ENCODE results near the gene RXFP4. TPM values are rescaled to one million over a fixed set of nuclear protein-coding genes. Genes with fewer than 3 reads are reported as not detected.

RXFP4 gene
- total and polyA plus RNA-seq, 9 of the 15 experiments (the other 6 are each of a cell fraction or from before 2014, with no cell fraction given), result 0.64 TPM; not detected in 8

DNA sequence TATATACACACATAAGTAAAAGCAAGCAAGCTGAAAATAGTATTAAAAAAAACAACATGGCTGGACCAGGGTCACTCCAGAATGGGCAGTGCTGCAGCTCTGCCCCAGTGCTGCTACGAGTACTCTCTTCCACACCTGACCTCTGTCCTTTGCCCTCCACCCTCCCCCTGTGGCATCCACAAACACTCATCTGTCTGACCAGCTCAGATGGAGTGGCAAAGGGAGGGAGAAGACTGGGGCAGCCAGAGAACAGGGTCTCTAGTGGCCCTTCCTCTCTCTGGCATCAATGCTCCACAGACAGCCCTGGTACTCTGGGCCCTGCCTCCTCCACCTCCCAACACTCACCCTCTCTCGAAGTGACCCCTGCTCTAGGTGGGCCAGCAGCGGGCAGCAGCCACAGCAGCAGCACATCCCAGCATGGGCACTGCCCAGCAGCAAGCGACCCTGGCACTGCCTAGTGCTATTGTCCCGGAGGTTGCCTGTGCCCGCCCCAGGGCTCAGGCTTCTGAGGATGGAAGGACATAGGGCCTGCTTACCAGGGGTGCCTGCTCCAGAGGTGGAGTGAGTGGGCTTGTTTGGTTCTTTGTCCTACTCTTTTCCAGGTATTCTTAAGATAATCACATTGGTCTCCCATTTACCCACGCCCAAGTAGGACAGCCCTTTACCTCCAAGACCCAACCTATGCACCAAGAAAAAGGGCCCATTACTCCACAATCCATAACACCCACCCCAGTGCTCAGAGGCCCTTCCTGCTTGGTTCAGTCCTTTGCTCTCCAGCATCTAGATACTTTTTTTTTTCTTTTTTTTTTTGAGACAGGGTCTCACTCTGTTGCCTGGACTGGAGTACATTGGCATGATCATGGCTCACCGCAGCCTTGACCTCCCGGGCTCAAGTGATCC lies 30.7 kb downstream of the RXFP4 start:
- ATAC-seq, result no peak
- no TSS peak for BruUV-seq (replicated peaks)
- Histone ChIP-seq H3K9me1 (ENCODE audit: control insufficient read depth, insufficient read depth, low read length) (peaks cover 5% of the 10 kb centered on the region), H2AFZ (ENCODE audit: low read depth, low read length) (no peak overlapping the region), H3K4me2 (ENCODE audit: insufficient read depth, low read length) (peak overlapping the region; percentile 20; the same call in 1 of the 2 replicates), H3K9ac (ENCODE audit: insufficient read depth in 1 of 2, low read depth in 2 of 2, low read length in 2 of 2) (peak overlapping the region; percentile 5 to 84; a peak in 3 of 4 replicates), H3K36me3 (ENCODE audit: control insufficient read depth, insufficient read depth, low read length) (peaks cover 64% of the 10 kb centered on the region; the same call in 2 of the 3 replicates), H3K4me3 (no peak overlapping the region), H3K4me1 (replicated peaks in 1 of 2; ENCODE audit: control insufficient read depth in 2 of 2, insufficient read depth in 2 of 2, low read length in 2 of 2) (peaks cover 58 to 62% of the 10 kb centered on the region in 2 experiments), H4K20me1 (replicated peaks; ENCODE audit: control insufficient read depth, insufficient read depth, low read length) (peaks cover 14% of the 10 kb centered on the region; the same call in 1 of the 2 replicates), H3K27me3 (ENCODE audit: control insufficient read depth in 2 of 2, insufficient read depth in 2 of 2, low read length in 2 of 2) (no peaks in the 10 kb centered on the region), H3K9me3 (replicated peaks; ENCODE audit: control insufficient read depth, insufficient read depth, low read depth, low read length) (no peaks in the 10 kb centered on the region), H3K79me2 (ENCODE audit: control insufficient read depth, insufficient read depth, low read length) (peaks cover 97% of the 10 kb centered on the region), H3K27ac (ENCODE audit: extremely low read depth, low read depth, low read length) (peak overlapping the region; percentile 52; the same call in 1 of the 3 replicates)
- no peak for DNase-seq (ENCODE audit: extremely low read depth in 1 of 4, low spot score in 3 of 4)
- CTCF ChIA-PET (ENCODE audit: low intra/inter-chr PET ratio), result no interaction called here
- WGBS (ENCODE audit: insufficient coverage, low coverage, missing lambda C conversion rate), result 86% methylated on average over 9 of the region's 9 CpGs
- FAIRE-seq, result no peak
- intact Hi-C loops (cut with micrococcal nuclease), result no loop called here
- in situ Hi-C loops (cut with MboI), result no loop called here
- POLR2A ChIA-PET, result interaction anchor here (1.0 to 3.3 kb wide), 6 partner anchors 8 to 33 kb away, joined by 3 to 12 read pairs (median 5); no protein-coding TSS in a partner anchor
- TF ChIP-seq, protein P1, sequence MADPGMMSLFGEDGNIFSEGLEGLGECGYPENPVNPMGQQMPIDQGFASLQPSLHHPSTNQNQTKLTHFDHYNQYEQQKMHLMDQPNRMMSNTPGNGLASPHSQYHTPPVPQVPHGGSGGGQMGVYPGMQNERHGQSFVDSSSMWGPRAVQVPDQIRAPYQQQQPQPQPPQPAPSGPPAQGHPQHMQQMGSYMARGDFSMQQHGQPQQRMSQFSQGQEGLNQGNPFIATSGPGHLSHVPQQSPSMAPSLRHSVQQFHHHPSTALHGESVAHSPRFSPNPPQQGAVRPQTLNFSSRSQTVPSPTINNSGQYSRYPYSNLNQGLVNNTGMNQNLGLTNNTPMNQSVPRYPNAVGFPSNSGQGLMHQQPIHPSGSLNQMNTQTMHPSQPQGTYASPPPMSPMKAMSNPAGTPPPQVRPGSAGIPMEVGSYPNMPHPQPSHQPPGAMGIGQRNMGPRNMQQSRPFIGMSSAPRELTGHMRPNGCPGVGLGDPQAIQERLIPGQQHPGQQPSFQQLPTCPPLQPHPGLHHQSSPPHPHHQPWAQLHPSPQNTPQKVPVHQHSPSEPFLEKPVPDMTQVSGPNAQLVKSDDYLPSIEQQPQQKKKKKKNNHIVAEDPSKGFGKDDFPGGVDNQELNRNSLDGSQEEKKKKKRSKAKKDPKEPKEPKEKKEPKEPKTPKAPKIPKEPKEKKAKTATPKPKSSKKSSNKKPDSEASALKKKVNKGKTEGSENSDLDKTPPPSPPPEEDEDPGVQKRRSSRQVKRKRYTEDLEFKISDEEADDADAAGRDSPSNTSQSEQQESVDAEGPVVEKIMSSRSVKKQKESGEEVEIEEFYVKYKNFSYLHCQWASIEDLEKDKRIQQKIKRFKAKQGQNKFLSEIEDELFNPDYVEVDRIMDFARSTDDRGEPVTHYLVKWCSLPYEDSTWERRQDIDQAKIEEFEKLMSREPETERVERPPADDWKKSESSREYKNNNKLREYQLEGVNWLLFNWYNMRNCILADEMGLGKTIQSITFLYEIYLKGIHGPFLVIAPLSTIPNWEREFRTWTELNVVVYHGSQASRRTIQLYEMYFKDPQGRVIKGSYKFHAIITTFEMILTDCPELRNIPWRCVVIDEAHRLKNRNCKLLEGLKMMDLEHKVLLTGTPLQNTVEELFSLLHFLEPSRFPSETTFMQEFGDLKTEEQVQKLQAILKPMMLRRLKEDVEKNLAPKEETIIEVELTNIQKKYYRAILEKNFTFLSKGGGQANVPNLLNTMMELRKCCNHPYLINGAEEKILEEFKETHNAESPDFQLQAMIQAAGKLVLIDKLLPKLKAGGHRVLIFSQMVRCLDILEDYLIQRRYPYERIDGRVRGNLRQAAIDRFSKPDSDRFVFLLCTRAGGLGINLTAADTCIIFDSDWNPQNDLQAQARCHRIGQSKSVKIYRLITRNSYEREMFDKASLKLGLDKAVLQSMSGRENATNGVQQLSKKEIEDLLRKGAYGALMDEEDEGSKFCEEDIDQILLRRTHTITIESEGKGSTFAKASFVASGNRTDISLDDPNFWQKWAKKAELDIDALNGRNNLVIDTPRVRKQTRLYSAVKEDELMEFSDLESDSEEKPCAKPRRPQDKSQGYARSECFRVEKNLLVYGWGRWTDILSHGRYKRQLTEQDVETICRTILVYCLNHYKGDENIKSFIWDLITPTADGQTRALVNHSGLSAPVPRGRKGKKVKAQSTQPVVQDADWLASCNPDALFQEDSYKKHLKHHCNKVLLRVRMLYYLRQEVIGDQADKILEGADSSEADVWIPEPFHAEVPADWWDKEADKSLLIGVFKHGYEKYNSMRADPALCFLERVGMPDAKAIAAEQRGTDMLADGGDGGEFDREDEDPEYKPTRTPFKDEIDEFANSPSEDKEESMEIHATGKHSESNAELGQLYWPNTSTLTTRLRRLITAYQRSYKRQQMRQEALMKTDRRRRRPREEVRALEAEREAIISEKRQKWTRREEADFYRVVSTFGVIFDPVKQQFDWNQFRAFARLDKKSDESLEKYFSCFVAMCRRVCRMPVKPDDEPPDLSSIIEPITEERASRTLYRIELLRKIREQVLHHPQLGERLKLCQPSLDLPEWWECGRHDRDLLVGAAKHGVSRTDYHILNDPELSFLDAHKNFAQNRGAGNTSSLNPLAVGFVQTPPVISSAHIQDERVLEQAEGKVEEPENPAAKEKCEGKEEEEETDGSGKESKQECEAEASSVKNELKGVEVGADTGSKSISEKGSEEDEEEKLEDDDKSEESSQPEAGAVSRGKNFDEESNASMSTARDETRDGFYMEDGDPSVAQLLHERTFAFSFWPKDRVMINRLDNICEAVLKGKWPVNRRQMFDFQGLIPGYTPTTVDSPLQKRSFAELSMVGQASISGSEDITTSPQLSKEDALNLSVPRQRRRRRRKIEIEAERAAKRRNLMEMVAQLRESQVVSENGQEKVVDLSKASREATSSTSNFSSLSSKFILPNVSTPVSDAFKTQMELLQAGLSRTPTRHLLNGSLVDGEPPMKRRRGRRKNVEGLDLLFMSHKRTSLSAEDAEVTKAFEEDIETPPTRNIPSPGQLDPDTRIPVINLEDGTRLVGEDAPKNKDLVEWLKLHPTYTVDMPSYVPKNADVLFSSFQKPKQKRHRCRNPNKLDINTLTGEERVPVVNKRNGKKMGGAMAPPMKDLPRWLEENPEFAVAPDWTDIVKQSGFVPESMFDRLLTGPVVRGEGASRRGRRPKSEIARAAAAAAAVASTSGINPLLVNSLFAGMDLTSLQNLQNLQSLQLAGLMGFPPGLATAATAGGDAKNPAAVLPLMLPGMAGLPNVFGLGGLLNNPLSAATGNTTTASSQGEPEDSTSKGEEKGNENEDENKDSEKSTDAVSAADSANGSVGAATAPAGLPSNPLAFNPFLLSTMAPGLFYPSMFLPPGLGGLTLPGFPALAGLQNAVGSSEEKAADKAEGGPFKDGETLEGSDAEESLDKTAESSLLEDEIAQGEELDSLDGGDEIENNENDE (IDR thresholded peaks at IDR 0.05; ENCODE audit: low read depth, low read length), result no peak
- TF ChIP-seq NR2C1 (IDR thresholded peaks at IDR 0.05) (peak; percentile 61), NR2C1 (tag; IDR thresholded peaks at IDR 0.05) (peak; percentile 33; the same call in 1 of the 2 replicates), SIN3B (IDR thresholded peaks at IDR 0.05; ENCODE audit: low read depth) (no peak), STAT5A (IDR thresholded peaks at IDR 0.05; ENCODE audit: borderline replicate concordance, low read length) (no peak)
